Sciatic nerve (tissue), 2 donors: ENCODE data around the gene RAB3IL1. TPM values are rescaled to one million over a fixed set of nuclear protein-coding genes. Genes with fewer than 3 reads are reported as not detected.
A peak's percentile ranks its signal among the peaks of the same experiment; 100 is the strongest.
"Not testable (repeated sequence)": the region's sequence is repeated elsewhere in the genome, so short reads cannot be mapped to it uniquely, and the experiment has no call there.

Experiments used
- ATAC-seq: fragments of 200-7000 bp; cut with Tn5 transposase; one replicate; pipeline ENCODE4 v1.9.1; 2020; ENCODE audit warnings: mild to moderate bottlenecking, moderate library complexity
- DNase-seq: peaks from one replicate; pipeline ENCODE4 v3.0.0-alpha.2; 2020; ENCODE audit warnings: low spot score
- intact Hi-C: fragments of 100-400 bp; cut with DNase I; formaldehyde crosslinking; loops from one replicate; pipeline ENCODE4 v1.14.2; 2022
- total RNA-seq: library from RNA; stranded (reverse); fragmentation: NEBNext Ultra II Directional; extraction: Animal tissue kit (Norgen Biotek cat#: 25700); gene quantifications from one replicate; pipeline ENCODE4 v1.2.1, GENCODE V29; 2021
- donor health status: DM: no; HTN: no; CAD: no.
- donor health status: DM: no; HTN: no; CAD: no.

Gene RAB3IL1
- total RNA-seq = 70.5 TPM

GRCh38 chr11:61917334-61918109 lies at the start of gene RAB3IL1:
TSS of gene RAB3IL1 (minus strand) at chr11:61917566. CDS start at chr11:61917367, 199 bp downstream.
- DNase-seq (peak; percentile 84), ATAC-seq (peak; percentile 73)
- intact Hi-C loops = no loop called here

GRCh38 chr11:61966734-61967115 lies 49.4 kb upstream of the RAB3IL1 start:
- peak; percentile 64 for DNase-seq
- ATAC-seq = no peak
- intact Hi-C loops = no loop called here

- ATAC-seq, intact Hi-C loops: not testable (repeated sequence)
- DNase-seq = peak; percentile 62
Measured at GRCh38 chr11:61964666-61965271, 47.4 kb upstream of the RAB3IL1 start.

GRCh38 chr11:61964058-61964665 lies 46.8 kb upstream of the RAB3IL1 start:
- ATAC-seq (no peak), DNase-seq (peak; percentile 59)
- intact Hi-C loops = no loop called here

GRCh38 chr11:61963282-61964057 lies 46.1 kb upstream of the RAB3IL1 start:
- ATAC-seq (peak; percentile 11), DNase-seq (peak; percentile 59)
- intact Hi-C loops = no loop called here

- ATAC-seq = no peak
- intact Hi-C loops = no loop called here
- no peak for DNase-seq
Measured at GRCh38 chr11:61963016-61963281, 45.6 kb upstream of the RAB3IL1 start.

- ATAC-seq (no peak), DNase-seq (peak; percentile 53)
- intact Hi-C loops = no loop called here
Measured at GRCh38 chr11:61962213-61963015, 45.0 kb upstream of the RAB3IL1 start.

GRCh38 chr11:61961570-61962212 lies 44.3 kb upstream of the RAB3IL1 start:
- ATAC-seq = peak; percentile 58
- intact Hi-C loops = no loop called here
- DNase-seq = peak; percentile 71

GRCh38 chr11:61960532-61960931 lies 43.2 kb upstream of the RAB3IL1 start:
- DNase-seq (peak; percentile 50), ATAC-seq (no peak)
- intact Hi-C loops = no loop called here

- DNase-seq (peak; percentile 57), ATAC-seq (no peak)
- intact Hi-C loops = loop anchor here (10.0 kb wide), 1 partner anchor 105 kb away; no protein-coding TSS in a partner anchor
Measured at GRCh38 chr11:61959678-61960077, 42.3 kb upstream of the RAB3IL1 start.

GRCh38 chr11:61959114-61959513 lies 41.7 kb upstream of the RAB3IL1 start:
- intact Hi-C loops = loop anchor here (10.0 kb wide), 1 partner anchor 106 kb away; no protein-coding TSS in a partner anchor
- peak; percentile 49 for DNase-seq
- no peak for ATAC-seq

- no peak for ATAC-seq
- intact Hi-C loops = loop anchor here (10.0 kb wide), 1 partner anchor 106 kb away; no protein-coding TSS in a partner anchor
Measured at GRCh38 chr11:61958590-61958989, 41.2 kb upstream of the RAB3IL1 start.

GRCh38 chr11:61957021-61957770 lies 39.8 kb upstream of the RAB3IL1 start:
- DNase-seq = peak; percentile 59
- ATAC-seq = no peak
- intact Hi-C loops = loop anchor here (10.0 kb wide), 1 partner anchor 108 kb away; no protein-coding TSS in a partner anchor

More at GRCh38 chr11:61958590-61958989, 41.2 kb upstream of the RAB3IL1 start:
- peak; percentile 34 for DNase-seq

- DNase-seq (no peak), ATAC-seq (no peak)
- intact Hi-C loops = loop anchor here (10.0 kb wide), 1 partner anchor 108 kb away; no protein-coding TSS in a partner anchor
Measured at GRCh38 chr11:61956191-61957020, 39.0 kb upstream of the RAB3IL1 start.

GRCh38 chr11:61955422-61956135 lies 38.2 kb upstream of the RAB3IL1 start:
- DNase-seq (no peak), ATAC-seq (peak; percentile 62)
- intact Hi-C loops = loop anchor here (10.0 kb wide), 1 partner anchor 109 kb away; no protein-coding TSS in a partner anchor
